ENCODE results near the gene TCF4.

The TCF4 gene

DNA sequence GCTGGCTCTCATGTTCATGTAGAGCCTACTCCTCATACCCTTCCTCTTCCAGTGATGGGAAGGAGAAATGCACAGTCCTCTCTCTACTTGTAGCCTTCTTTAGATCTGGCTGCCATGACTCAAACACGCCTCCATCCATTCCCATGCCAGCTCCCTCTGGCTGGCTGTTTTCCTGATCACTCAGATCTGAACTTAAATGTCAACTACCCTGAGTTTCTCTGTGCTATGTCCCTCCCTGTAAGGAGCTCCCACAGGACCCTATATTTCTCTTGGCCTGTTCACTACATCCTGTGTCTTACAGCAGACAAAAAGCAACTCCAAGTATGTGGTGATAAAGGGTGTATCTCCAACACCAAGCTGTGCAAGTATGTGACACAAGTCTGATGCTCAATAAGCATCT lies 152.4 kb downstream of the TCF4 start:
- TF ChIP-seq ZNF510 (tag by site-specific recombination; IDR thresholded peaks at IDR 0.05; ENCODE audit: insufficient replicate concordance) (no peak), SCRT2 (tag by site-specific recombination; IDR thresholded peaks at IDR 0.05) (no peak), BCL11A (tag by site-specific recombination; IDR thresholded peaks at IDR 0.05; ENCODE audit: low read depth) (no peak), ZNF221 (tag by site-specific recombination; IDR thresholded peaks at IDR 0.05; ENCODE audit: borderline replicate concordance) (no peak), ZNF521 (tag by site-specific recombination; IDR thresholded peaks at IDR 0.05) (no peak), ZNF174 (tag by site-specific recombination; IDR thresholded peaks at IDR 0.05) (no peak), ZNF501 (tag by site-specific recombination; IDR thresholded peaks at IDR 0.05) (no peak), ZNF155 (tag by site-specific recombination; IDR thresholded peaks at IDR 0.05) (no peak), ZNF175 (tag by site-specific recombination; IDR thresholded peaks at IDR 0.05) (no peak), ZNF433 (tag by site-specific recombination; IDR thresholded peaks at IDR 0.05; ENCODE audit: low read depth) (no peak), MZF1 (tag by site-specific recombination; IDR thresholded peaks at IDR 0.05; ENCODE audit: borderline replicate concordance) (no peak), YY2 (tag by site-specific recombination; IDR thresholded peaks at IDR 0.05) (no peak), ZNF266 (tag by site-specific recombination; IDR thresholded peaks at IDR 0.05; ENCODE audit: low read depth) (no peak), ZNF311 (tag by site-specific recombination; IDR thresholded peaks at IDR 0.05; ENCODE audit: borderline replicate concordance) (no peak), ZNF133 (tag by site-specific recombination; IDR thresholded peaks at IDR 0.05) (no peak)
- TF ChIP-seq, protein P1, sequence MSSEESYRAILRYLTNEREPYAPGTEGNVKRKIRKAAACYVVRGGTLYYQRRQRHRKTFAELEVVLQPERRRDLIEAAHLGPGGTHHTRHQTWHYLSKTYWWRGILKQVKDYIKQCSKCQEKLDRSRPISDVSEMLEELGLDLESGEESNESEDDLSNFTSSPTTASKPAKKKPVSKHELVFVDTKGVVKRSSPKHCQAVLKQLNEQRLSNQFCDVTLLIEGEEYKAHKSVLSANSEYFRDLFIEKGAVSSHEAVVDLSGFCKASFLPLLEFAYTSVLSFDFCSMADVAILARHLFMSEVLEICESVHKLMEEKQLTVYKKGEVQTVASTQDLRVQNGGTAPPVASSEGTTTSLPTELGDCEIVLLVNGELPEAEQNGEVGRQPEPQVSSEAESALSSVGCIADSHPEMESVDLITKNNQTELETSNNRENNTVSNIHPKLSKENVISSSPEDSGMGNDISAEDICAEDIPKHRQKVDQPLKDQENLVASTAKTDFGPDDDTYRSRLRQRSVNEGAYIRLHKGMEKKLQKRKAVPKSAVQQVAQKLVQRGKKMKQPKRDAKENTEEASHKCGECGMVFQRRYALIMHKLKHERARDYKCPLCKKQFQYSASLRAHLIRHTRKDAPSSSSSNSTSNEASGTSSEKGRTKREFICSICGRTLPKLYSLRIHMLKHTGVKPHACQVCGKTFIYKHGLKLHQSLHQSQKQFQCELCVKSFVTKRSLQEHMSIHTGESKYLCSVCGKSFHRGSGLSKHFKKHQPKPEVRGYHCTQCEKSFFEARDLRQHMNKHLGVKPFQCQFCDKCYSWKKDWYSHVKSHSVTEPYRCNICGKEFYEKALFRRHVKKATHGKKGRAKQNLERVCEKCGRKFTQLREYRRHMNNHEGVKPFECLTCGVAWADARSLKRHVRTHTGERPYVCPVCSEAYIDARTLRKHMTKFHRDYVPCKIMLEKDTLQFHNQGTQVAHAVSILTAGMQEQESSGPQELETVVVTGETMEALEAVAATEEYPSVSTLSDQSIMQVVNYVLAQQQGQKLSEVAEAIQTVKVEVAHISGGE (tag by site-specific recombination; conservative IDR thresholded peaks at IDR 0.05; ENCODE audit: low read depth): no peak
- H3K4me3 ChIP-seq (ENCODE audit: low read depth, low read length): no peak overlapping the region
- no peaks in the 10 kb centered on the region for H3K36me3 ChIP-seq (ENCODE audit: control insufficient read depth in 2 of 2, insufficient read depth in 1 of 2, low read length in 2 of 2)
- H3K9me3 ChIP-seq (ENCODE audit: control insufficient read depth, insufficient read depth, low read depth, low read length): no peaks in the 10 kb centered on the region
- H3K4me1 ChIP-seq (ENCODE audit: control insufficient read depth, insufficient read depth, low read length): no peaks in the 10 kb centered on the region
- no peak overlapping the region for H3K27ac ChIP-seq (ENCODE audit: extremely low read depth, low read depth, low read length)
- ChIA-PET POLR2A (no interaction called here), CTCF (interaction anchor here (1.5 kb wide), 1 partner anchor 20 kb away, joined by 5 read pairs; no protein-coding TSS in a partner anchor)

DNA sequence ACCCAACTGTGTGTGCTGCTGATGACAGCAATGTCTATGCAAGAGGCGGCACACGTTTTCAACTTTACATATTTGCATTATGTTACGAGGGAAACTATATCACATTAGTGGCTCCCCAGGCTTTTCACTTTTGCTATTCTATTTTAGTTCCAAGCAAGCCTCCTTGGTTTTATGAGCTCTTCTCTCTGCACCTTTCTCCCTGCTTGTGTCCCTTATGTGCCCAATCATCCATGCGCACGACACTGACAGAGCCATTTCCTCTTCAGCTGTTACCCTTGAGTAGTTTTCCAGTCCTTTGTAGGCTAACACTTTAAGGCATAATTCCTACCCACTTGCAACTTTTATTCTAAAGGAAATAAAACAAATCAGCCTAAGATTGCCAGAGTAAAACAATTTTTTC lies 154.3 kb downstream of the TCF4 start:
- no peaks in the 10 kb centered on the region for H3K9me3 ChIP-seq (ENCODE audit: control insufficient read depth, insufficient read depth, low read depth, low read length)
- H3K27ac ChIP-seq (ENCODE audit: extremely low read depth, low read depth, low read length): no peak overlapping the region
- no peaks in the 10 kb centered on the region for H3K36me3 ChIP-seq (ENCODE audit: control insufficient read depth in 2 of 2, insufficient read depth in 1 of 2, low read length in 2 of 2)
- POLR2A ChIA-PET: no interaction called here
- CTCF ChIA-PET: interaction anchor here (0.6 kb wide), 1 partner anchor 8 kb away, joined by 4 read pairs; no protein-coding TSS in a partner anchor
- H3K4me3 ChIP-seq (ENCODE audit: low read depth, low read length): no peak overlapping the region
- TF ChIP-seq KLF1 (tag by site-specific recombination; IDR thresholded peaks at IDR 0.05) (no peak), ZNF777 (tag by site-specific recombination; IDR thresholded peaks at IDR 0.05; ENCODE audit: borderline replicate concordance) (no peak), ZNF174 (tag by site-specific recombination; IDR thresholded peaks at IDR 0.05) (no peak), ZNF600 (tag by site-specific recombination; IDR thresholded peaks at IDR 0.05) (no peak), OVOL3 (tag by site-specific recombination; IDR thresholded peaks at IDR 0.05) (no peak), YY1 (tag by site-specific recombination; IDR thresholded peaks at IDR 0.05) (no peak), ZNF561 (tag by site-specific recombination; IDR thresholded peaks at IDR 0.05; ENCODE audit: borderline replicate concordance) (no peak)
- no peaks in the 10 kb centered on the region for H3K4me1 ChIP-seq (ENCODE audit: control insufficient read depth, insufficient read depth, low read length)
